MM.1S (cell line): ENCODE data around the gene SLC2A4RG.

Experiments
- EZH2 ChIP-seq: fragments of 300-600 bp; sonication (generic); optimal IDR thresholded peaks from 2 replicates; pipeline ENCODE3; 2017; ENCODE audit warnings: low read depth, mild to moderate bottlenecking, antibody characterized with exemption, low read length, mixed read lengths
- EZH2phosphoT487 ChIP-seq: fragments of 300-600 bp; sonication (generic); IDR thresholded peaks from 2 replicates; pipeline ENCODE4 v1.6.1; 2018; ENCODE audit warnings: antibody characterized with exemption, low read length
- TF ChIP-seq, protein P1 (sequence below): fragments of 300-600 bp; sonication (generic); IDR thresholded peaks from 2 replicates; pipeline ENCODE4 v1.5.1; 2016; ENCODE audit warnings: antibody characterized with exemption, low read length, mixed read lengths

DNA sequence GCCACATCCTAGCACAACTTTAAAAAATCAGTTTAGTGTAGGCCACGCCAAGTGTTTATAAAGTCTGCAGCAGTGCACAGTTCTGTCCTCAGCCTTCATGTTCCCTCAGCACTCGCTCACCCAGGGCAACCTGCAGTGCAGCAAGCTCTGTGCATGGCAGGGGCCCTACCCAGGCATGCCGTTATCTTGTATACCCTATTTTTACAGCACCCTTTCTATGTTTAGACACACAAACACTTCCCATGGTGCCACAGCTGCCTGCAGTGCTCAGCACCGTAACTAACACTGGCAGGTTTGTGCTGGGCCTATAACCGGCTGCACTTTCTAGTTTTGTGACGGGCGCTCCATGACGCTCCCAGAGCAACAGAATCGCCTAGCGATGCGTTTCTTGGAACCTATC is 47.7 kb downstream of the SLC2A4RG start:
- TF ChIP-seq, protein P1, sequence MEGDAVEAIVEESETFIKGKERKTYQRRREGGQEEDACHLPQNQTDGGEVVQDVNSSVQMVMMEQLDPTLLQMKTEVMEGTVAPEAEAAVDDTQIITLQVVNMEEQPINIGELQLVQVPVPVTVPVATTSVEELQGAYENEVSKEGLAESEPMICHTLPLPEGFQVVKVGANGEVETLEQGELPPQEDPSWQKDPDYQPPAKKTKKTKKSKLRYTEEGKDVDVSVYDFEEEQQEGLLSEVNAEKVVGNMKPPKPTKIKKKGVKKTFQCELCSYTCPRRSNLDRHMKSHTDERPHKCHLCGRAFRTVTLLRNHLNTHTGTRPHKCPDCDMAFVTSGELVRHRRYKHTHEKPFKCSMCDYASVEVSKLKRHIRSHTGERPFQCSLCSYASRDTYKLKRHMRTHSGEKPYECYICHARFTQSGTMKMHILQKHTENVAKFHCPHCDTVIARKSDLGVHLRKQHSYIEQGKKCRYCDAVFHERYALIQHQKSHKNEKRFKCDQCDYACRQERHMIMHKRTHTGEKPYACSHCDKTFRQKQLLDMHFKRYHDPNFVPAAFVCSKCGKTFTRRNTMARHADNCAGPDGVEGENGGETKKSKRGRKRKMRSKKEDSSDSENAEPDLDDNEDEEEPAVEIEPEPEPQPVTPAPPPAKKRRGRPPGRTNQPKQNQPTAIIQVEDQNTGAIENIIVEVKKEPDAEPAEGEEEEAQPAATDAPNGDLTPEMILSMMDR = no peak
- TF ChIP-seq EZH2phosphoT487 = no peak
- TF ChIP-seq EZH2 = no peak
